ENCODE data around the gene HHAT.

DNA sequence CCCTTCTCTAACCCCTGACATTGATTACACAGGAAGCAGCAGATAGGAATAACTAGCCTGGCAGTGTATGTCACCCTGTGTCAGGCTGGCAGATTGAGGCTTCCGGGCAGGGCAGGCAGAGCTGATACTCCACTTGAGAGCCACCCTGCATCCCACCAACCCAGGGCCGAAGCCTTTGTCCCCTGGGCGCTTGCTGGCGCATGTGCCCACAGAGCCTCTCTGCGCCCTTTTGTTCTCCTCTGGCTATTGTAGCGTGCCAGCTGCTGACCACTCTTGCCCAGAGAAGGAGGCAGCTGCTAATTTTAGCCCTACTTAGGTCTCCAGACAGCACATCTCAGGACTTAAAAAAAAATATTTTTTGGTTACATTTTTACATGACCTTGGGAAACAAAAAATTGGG is 304.9 kb downstream of the HHAT start:
- TF ChIP-seq, protein P1, sequence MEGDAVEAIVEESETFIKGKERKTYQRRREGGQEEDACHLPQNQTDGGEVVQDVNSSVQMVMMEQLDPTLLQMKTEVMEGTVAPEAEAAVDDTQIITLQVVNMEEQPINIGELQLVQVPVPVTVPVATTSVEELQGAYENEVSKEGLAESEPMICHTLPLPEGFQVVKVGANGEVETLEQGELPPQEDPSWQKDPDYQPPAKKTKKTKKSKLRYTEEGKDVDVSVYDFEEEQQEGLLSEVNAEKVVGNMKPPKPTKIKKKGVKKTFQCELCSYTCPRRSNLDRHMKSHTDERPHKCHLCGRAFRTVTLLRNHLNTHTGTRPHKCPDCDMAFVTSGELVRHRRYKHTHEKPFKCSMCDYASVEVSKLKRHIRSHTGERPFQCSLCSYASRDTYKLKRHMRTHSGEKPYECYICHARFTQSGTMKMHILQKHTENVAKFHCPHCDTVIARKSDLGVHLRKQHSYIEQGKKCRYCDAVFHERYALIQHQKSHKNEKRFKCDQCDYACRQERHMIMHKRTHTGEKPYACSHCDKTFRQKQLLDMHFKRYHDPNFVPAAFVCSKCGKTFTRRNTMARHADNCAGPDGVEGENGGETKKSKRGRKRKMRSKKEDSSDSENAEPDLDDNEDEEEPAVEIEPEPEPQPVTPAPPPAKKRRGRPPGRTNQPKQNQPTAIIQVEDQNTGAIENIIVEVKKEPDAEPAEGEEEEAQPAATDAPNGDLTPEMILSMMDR (conservative IDR thresholded peaks at IDR 0.05), result no peak
- TF ChIP-seq ZFX (IDR thresholded peaks at IDR 0.05), result no peak
